Stimulated activated CD8-positive, alpha-beta memory T cell treated with anti-CD3 and anti-CD28 coated beads, Interleukin-4, amount 100 ng/mL, for 4 hours (primary cell): ENCODE measurements around the gene CHMP6.

Source experiments
- DNase-seq, 2 donors: peaks; one replicate each; pipeline ENCODE4 v3.0.0-alpha.2; 2020; ENCODE audit warnings: low read depth in 2 of 2, low spot score in 1 of 2

The CHMP6 gene

GRCh38 chr17:80970762-80971703, 20.6 kb upstream of the CHMP6 start:
- DNase-seq, result no peak

- DNase-seq, result no peak
Observed at GRCh38 chr17:80971704-80972304, 19.8 kb upstream of the CHMP6 start.

GRCh38 chr17:80976701-80977100, 14.9 kb upstream of the CHMP6 start:
- no peak for DNase-seq

- no peak for DNase-seq
Observed at GRCh38 chr17:80977172-80977571, 14.5 kb upstream of the CHMP6 start.

- DNase-seq, result no peak
Observed at GRCh38 chr17:80978499-80979497, 12.8 kb upstream of the CHMP6 start.

- no peak for DNase-seq
Observed at GRCh38 chr17:80979547-80980378, 11.9 kb upstream of the CHMP6 start.

GRCh38 chr17:80980397-80981061, 11.1 kb upstream of the CHMP6 start:
- DNase-seq, result peak; percentile 47 to 52

GRCh38 chr17:80981062-80981902, 10.4 kb upstream of the CHMP6 start:
- no peak for DNase-seq

- DNase-seq, result no peak
Observed at GRCh38 chr17:80981929-80982425, 9.7 kb upstream of the CHMP6 start.

- DNase-seq, result no peak
Observed at GRCh38 chr17:80982426-80982974, 9.1 kb upstream of the CHMP6 start.

- DNase-seq, result no peak
Observed at GRCh38 chr17:80983545-80983944, 8.1 kb upstream of the CHMP6 start.

GRCh38 chr17:80984749-80985148, 6.9 kb upstream of the CHMP6 start:
- DNase-seq, result no peak

- DNase-seq, result no peak
Observed at GRCh38 chr17:80986046-80986445, 5.6 kb upstream of the CHMP6 start.

GRCh38 chr17:80986816-80987475, 4.7 kb upstream of the CHMP6 start:
- DNase-seq, result no peak

- DNase-seq, result no peak
Observed at GRCh38 chr17:80987941-80988461, 3.6 kb upstream of the CHMP6 start.

GRCh38 chr17:80989586-80989913, 2.1 kb upstream of the CHMP6 start:
- no peak for DNase-seq

GRCh38 chr17:80990921-80991644, 558 bp upstream of the CHMP6 start:
- no peak for DNase-seq
